WERI-Rb-1 (cell line): Measurements from ENCODE around the gene SEMA4D.

Experiments used
- DNase-seq: peaks from one replicate; pipeline ENCODE4 v3.0.0-alpha.2; 2020
- H3K27ac ChIP-seq: fragments of 250-450 bp; sonication (Bioruptor Pico); 2 replicates; pipeline ENCODE4 v1.5.1; 2020; ENCODE audit warnings: mild to moderate bottlenecking, moderate library complexity
- H3K27me3 ChIP-seq: fragments of 250-450 bp; sonication (Bioruptor Pico); 2 replicates; pipeline ENCODE4 v1.5.1; 2021; ENCODE audit warnings: mild to moderate bottlenecking, low read depth, moderate library complexity; ENCODE audit not compliant: insufficient read depth, severe bottlenecking
- H3K36me3 ChIP-seq: fragments of 250-450 bp; sonication (Bioruptor Pico); 2 replicates; pipeline ENCODE4 v1.5.1; 2020; ENCODE audit warnings: mild to moderate bottlenecking, moderate library complexity
- H3K4me3 ChIP-seq: 2 replicates; pipeline ENCODE4 v1.5.1; 2011; ENCODE audit warnings: low read depth, mild to moderate bottlenecking, control low read depth, low read length
- H3K9me3 ChIP-seq: fragments of 250-450 bp; sonication (Bioruptor Pico); 2 replicates; pipeline ENCODE4 v1.5.1; 2021; ENCODE audit warnings: mild to moderate bottlenecking, moderate library complexity; ENCODE audit not compliant: severe bottlenecking
- TF ChIP-seq, protein P1 (sequence below): IDR thresholded peaks from 2 replicates; pipeline ENCODE4 v1.5.1; 2011; ENCODE audit warnings: low read depth, mild to moderate bottlenecking, control low read depth, inconsistent platforms, low read length

The SEMA4D gene

DNA sequence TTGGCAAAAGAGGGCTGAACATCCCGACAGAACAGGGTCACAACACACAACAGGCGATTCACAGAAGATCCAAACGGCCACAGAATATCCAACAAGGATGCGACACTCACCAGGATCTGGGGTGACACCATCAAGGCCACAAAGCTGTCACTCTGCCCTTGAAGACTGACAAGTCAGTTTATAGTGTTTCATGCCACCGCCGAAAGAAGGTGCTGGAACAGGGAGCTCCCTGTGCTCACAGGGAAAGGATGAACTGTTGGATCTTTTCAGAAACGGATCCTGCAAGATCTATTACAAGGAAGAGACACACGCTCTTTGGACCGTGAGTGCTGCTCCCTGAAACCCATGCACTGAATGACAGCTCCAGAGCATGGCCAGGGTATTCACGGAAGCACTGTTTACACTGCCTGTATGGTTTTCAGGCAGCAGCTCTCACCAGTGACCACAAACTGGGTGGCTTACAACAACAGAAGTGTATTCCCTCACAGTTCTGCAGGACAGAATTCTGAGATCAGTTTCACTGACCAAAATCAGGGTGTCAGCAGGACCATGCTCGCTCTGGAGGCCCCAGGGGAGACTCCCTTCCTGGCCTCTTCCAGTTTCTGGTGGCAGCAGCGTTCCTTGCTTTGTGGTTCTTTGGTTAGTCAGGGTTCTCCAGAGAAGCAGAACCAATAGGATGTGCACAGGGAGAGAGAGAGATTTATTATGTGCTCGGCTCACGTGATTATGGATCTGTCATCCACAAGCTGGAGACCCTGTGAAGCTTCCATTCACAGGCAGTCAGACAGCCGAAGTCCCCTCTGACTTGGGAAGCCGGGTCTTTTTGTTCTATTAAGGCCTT lies 52.8 kb downstream of the SEMA4D start:
- H3K36me3 ChIP-seq, result no peaks in the 10 kb centered on the region
- TF ChIP-seq, protein P1, sequence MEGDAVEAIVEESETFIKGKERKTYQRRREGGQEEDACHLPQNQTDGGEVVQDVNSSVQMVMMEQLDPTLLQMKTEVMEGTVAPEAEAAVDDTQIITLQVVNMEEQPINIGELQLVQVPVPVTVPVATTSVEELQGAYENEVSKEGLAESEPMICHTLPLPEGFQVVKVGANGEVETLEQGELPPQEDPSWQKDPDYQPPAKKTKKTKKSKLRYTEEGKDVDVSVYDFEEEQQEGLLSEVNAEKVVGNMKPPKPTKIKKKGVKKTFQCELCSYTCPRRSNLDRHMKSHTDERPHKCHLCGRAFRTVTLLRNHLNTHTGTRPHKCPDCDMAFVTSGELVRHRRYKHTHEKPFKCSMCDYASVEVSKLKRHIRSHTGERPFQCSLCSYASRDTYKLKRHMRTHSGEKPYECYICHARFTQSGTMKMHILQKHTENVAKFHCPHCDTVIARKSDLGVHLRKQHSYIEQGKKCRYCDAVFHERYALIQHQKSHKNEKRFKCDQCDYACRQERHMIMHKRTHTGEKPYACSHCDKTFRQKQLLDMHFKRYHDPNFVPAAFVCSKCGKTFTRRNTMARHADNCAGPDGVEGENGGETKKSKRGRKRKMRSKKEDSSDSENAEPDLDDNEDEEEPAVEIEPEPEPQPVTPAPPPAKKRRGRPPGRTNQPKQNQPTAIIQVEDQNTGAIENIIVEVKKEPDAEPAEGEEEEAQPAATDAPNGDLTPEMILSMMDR, result no peak
- H3K4me3 ChIP-seq, result no peak overlapping the region
- H3K27me3 ChIP-seq, result no peaks in the 10 kb centered on the region
- DNase-seq, result no peak
- H3K9me3 ChIP-seq, result no peaks in the 10 kb centered on the region
- H3K27ac ChIP-seq, result no peak overlapping the region

DNA sequence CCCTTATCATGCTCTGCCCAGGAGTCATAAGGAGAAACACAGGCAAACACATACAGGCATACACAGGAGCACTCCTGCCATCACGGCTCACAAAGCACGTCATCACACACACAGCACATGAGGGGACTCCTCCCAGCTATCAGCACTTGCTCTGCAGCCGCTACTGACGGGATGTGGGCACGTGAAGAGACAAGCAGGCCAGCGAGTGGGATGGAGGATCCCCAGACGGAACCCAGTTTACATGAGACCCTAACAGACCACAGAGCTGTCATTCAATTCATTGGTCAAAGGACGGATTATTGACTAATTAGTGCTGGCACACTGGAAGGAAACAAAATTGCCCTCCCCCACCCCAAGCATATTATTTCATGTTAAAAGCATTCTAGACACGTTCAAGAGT lies 53.6 kb downstream of the SEMA4D start:
- no peak for DNase-seq
- TF ChIP-seq, protein P1, result no peak
- no peak overlapping the region for H3K4me3 ChIP-seq
- H3K36me3 ChIP-seq, result no peaks in the 10 kb centered on the region
- H3K27me3 ChIP-seq, result no peaks in the 10 kb centered on the region
- H3K9me3 ChIP-seq, result no peaks in the 10 kb centered on the region
- no peak overlapping the region for H3K27ac ChIP-seq

DNA sequence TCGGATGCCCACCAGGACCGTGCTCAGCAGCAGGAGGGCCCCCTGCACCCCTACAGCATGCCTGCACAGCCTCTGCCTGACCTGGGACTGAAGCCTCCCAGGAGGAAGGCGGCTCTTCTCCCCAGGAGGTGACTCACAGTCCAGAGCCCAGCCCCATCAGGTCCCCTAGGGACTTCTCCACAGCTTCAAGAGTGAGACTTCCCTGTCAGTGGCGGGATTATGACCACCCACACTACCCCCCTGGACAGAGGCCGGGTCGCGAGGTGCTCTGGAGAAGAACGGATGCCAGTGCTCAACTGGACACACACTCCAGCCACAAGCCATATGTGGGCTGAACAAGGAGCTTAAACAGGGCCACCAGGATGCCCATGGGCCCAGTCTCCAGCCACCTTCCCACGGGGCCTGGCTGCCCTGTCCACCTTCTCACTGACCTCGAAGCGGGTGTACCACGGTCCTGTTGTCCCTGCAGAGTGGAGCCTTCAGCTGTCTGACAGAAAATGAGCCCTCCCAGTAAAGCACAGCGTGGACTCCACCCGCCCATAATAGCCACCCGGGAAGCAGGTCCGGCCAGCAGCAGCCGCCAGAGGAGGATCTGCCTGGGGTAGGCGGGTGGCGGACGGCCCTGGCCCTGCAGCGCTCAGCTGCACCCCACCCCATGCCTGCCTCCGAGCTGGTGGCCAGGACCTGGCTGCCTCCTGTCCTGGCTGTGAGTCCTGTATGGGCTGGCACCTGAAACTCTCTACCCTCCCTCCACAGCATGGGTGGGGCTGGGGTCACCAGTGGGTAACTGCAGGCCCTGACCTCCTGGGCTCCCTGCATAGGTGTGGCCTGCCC lies 54.7 kb downstream of the SEMA4D start:
- DNase-seq, result no peak
- H3K36me3 ChIP-seq, result no peaks in the 10 kb centered on the region
- no peaks in the 10 kb centered on the region for H3K27me3 ChIP-seq
- H3K27ac ChIP-seq, result no peak overlapping the region
- H3K4me3 ChIP-seq, result no peak overlapping the region
- no peaks in the 10 kb centered on the region for H3K9me3 ChIP-seq
- TF ChIP-seq, protein P1, result no peak

DNA sequence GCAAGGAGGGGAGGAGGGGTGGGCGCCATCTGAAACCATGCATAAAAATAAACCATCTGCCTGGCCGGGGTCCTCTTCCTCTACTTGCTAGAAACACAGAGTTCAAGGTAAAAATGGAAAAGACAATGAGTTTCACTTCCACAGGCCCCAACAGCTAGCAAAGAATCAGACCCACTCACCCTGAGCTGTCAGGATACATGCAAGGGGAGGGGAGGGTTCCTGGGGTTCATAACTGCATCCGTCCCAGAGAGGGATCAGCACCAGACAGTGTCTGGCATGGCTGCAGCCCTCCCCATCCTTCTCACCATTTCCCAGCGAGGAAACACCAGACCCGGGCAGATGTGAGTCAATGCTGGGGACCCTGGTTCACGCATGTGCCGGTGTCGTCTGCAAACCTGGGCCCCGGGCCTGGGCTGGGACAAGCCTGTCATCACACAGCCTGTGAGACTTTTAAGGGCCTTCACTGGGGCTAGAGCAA lies 55.4 kb downstream of the SEMA4D start:
- Histone ChIP-seq H3K27ac (no peak overlapping the region), H3K27me3 (no peaks in the 10 kb centered on the region), H3K36me3 (no peaks in the 10 kb centered on the region), H3K9me3 (no peaks in the 10 kb centered on the region), H3K4me3 (no peak overlapping the region)
- TF ChIP-seq, protein P1, result no peak
- DNase-seq, result no peak

DNA sequence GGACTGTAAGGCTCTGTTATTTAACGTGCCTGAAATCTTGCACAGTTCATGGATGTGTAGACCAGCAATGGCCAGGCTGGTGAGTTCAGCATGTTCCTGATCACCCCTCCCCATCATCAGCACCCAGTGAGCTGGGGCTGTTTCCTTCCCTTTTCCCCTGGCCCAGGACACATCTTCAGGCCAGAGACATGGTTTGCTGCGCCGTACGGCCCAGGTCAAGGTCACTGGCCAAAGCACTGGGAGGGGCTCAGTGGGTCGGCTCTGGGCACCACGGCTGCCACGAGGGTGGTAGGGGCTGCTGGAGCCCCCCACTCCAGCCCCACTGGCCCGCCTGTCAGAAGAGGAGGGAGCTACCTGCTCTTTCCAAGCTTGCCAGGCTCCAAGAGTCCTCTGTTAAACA lies 55.9 kb downstream of the SEMA4D start:
- Histone ChIP-seq H3K4me3 (no peak overlapping the region), H3K36me3 (no peaks in the 10 kb centered on the region), H3K9me3 (no peaks in the 10 kb centered on the region), H3K27ac (no peak overlapping the region), H3K27me3 (no peaks in the 10 kb centered on the region)
- TF ChIP-seq, protein P1, result no peak
- DNase-seq, result no peak
